GM12864 (cell line): ENCODE results near the gene CACNB3.

Experiments used
- DNase-seq: peaks from one replicate; pipeline ENCODE4 v3.0.0-alpha.2; 2011; ENCODE audit warnings: low read depth
- H3K4me3 ChIP-seq: 2 replicates; pipeline ENCODE4 v1.5.1; 2011; ENCODE audit warnings: mild to moderate bottlenecking, low read depth, low read length, control low read depth
- TF ChIP-seq, protein P1 (sequence below): IDR thresholded peaks from 2 replicates; pipeline ENCODE4 v1.5.1; 2011; ENCODE audit warnings: low read depth, mild to moderate bottlenecking, moderate library complexity, low read length, control low read depth, inconsistent platforms; ENCODE audit errors: missing control alignments

Gene CACNB3

DNA sequence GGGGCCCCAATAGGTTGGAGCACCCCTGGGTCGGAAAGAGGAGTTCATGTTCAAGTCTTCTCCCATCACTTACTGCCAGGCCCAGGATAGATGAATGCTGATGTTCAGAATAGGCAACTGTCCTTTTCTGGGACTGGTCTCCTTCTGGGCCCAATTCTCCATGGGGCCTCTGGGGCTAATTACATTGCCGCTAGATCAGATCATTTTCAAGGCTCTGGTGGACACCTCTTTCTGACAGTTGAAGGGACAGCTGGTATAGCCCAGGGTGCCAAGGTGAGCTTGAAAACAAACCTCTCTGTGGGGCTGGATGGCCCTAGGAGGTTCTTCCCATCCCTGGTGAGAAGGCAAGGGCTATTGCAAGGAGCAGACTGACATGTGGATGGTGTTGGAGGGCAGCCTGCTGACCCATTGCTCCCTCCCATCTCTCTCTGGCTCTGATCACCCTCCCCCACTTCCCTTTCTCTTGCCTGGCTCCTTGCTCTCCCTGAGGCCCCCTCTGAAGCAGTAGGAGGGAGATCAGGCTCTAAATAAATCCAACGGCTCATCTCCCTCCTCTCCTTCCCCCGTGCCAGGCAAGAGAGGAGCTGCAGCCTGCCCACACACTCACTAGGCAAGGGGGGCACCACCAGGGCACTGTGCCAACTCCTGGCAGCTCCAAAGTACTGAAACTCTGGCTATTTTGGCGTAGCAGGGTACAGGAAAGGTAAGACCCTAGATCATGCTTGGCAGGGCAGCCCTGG is 1.9 kb downstream of the CACNB3 start:
- H3K4me3 ChIP-seq = no peak overlapping the region
- DNase-seq = no peak
- TF ChIP-seq, protein P1, sequence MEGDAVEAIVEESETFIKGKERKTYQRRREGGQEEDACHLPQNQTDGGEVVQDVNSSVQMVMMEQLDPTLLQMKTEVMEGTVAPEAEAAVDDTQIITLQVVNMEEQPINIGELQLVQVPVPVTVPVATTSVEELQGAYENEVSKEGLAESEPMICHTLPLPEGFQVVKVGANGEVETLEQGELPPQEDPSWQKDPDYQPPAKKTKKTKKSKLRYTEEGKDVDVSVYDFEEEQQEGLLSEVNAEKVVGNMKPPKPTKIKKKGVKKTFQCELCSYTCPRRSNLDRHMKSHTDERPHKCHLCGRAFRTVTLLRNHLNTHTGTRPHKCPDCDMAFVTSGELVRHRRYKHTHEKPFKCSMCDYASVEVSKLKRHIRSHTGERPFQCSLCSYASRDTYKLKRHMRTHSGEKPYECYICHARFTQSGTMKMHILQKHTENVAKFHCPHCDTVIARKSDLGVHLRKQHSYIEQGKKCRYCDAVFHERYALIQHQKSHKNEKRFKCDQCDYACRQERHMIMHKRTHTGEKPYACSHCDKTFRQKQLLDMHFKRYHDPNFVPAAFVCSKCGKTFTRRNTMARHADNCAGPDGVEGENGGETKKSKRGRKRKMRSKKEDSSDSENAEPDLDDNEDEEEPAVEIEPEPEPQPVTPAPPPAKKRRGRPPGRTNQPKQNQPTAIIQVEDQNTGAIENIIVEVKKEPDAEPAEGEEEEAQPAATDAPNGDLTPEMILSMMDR = no peak

DNA sequence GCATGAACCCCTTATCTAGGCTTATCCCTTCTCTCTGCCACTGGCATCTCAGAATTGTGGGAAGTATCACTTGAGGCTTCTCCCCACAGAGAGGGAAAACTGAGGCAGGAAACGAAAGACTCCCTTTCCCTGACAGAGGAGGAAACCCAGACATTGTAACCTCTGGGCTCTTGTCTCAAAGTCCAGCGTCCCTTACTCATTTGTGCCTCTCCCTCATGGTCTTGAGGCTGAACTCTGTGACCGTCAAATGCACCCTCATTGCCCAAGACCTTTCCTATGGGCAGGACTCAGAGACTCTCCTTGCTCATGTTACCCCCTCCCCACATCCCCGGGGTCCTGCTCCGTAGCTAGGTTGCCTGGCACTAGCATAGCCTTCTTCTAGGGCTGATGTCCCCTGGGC is 3.8 kb downstream of the CACNB3 start:
- TF ChIP-seq, protein P1 = no peak
- no peak overlapping the region for H3K4me3 ChIP-seq
- no peak for DNase-seq

DNA sequence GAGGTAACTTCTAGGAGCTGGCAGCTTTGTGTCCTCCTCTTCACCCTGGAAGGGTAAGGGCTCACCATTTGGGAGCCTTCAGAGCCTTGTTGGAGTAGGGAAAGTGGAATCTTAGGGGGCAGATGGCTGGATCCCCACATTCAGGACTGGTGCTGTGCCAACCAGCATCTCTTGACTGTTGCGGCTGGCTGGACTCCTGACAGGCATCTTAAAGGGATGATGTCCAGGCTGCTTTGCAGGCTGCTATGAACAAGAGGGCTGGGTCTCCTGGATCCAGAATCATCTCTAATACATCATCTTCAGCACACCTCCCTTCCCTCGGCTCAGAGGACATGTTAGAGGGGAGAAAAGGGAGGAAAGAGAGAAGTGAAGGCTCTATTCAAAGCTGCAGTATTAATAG is 4.4 kb downstream of the CACNB3 start:
- H3K4me3 ChIP-seq = no peak overlapping the region
- TF ChIP-seq, protein P1 = no peak
- DNase-seq = no peak

DNA sequence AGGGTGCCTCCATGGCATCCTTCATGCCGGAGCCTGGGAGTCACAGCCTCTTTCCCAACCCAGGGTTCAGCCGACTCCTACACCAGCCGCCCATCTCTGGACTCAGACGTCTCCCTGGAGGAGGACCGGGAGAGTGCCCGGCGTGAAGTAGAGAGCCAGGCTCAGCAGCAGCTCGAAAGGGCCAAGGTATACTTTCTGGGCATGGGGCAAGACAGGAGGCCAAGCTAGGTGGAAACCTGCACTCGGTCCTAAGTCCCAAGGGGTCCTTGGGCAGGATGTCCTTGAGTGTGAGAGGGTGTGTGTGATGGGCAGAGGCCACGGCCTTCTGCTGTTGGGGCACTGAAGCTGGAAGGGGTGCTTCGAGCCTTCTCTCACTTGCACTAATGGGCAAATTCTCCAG is 5.0 kb downstream of the CACNB3 start:
- H3K4me3 ChIP-seq = no peak overlapping the region
- DNase-seq = no peak
- TF ChIP-seq, protein P1 = no peak

DNA sequence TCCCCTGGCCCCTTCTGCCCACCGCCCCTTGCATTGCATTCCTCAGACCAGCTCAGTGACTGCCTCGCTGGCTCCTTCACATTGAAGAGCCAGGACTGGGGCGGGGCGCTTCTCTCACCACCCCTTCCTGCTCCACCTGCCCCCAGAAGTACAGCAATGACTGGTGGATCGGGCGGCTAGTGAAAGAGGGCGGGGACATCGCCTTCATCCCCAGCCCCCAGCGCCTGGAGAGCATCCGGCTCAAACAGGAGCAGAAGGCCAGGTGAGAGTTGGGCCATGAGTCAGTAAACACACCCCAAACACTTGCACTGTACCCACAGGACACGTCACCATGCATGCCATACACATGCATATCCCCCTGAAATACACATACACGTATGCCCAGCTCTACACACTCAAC is 5.8 kb downstream of the CACNB3 start:
- TF ChIP-seq, protein P1 = no peak
- no peak for DNase-seq

DNA sequence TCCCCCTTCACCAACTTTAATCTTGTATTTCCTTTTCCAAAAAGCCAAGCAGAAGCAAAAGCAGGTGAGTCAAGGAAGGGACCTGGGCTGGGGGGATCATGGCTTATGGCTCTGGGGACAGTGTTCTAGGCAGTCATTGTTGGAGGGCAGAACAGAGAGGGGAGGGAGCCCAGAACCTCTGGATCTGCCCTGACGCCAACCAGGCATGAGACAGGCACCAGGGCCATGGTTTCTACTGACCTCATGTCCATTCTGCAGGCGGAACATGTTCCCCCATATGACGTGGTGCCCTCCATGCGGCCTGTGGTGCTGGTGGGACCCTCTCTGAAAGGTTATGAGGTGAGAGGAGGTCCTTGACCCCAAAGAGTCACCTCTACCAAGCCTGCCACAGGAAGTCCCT is 6.6 kb downstream of the CACNB3 start:
- no peak overlapping the region for H3K4me3 ChIP-seq
- TF ChIP-seq, protein P1 = no peak
- no peak for DNase-seq

More for the DNA sequence above, 5.8 kb downstream of the CACNB3 start:
- H3K4me3 ChIP-seq = no peak overlapping the region
